NCI-H748 (cell line): ENCODE results near the gene EPS8L2.

Experiments
- DNase-seq: peaks from one replicate; lab custom pipeline; 2025; ENCODE audit not compliant: unreplicated experiment; lab: John Stamatoyannopoulos, UW

The EPS8L2 gene

DNA sequence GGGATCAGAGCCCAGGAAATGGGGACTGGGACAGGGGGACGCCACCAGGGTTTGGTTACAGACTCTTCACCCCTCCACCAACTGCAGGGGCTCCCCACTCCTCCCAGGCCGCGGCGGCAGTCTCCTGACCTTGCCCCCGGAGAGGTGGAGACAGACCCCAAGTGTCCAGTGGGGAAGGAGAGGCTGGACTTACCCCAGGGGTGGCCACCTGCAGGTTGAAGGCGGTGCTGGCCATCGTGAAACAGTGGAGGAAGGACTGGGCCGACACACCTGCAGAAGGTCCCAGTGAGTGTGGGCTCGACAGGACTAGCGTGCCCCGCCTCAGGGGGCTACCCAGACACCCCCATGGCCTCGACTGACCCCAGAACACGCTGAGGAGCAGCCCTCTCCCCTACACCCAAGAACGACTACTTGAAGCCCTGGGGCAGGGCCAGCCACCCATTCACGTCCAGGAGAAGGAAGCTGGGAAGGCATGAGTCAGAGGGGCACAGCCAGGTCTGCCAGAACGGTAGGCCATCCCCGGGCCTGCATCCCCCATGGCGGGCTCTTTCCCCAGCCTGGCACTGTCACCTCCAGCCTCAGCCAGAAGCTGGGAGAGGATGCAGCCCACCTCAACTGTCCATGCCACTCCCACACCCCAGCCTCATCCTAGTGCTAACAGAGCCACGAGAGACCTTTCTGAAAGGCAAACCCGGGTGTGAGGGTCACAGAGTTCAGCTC lies 69.0 kb downstream of the EPS8L2 start:
- DNase-seq, result no peak

DNA sequence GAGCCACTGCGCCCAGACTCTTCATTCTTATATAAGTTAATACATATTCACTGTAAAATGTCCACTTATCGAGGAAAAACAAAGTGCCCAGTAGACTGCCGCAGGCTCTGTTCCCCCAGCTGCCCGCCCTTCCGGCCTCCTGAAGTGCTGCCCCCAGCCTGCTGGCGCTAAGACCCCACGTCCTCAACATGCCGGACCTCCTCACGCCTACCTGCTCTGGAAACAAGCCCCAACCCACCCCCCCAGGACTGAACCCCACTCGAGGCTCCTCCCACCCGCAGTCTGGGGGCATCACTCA lies 70.2 kb downstream of the EPS8L2 start:
- no peak for DNase-seq

DNA sequence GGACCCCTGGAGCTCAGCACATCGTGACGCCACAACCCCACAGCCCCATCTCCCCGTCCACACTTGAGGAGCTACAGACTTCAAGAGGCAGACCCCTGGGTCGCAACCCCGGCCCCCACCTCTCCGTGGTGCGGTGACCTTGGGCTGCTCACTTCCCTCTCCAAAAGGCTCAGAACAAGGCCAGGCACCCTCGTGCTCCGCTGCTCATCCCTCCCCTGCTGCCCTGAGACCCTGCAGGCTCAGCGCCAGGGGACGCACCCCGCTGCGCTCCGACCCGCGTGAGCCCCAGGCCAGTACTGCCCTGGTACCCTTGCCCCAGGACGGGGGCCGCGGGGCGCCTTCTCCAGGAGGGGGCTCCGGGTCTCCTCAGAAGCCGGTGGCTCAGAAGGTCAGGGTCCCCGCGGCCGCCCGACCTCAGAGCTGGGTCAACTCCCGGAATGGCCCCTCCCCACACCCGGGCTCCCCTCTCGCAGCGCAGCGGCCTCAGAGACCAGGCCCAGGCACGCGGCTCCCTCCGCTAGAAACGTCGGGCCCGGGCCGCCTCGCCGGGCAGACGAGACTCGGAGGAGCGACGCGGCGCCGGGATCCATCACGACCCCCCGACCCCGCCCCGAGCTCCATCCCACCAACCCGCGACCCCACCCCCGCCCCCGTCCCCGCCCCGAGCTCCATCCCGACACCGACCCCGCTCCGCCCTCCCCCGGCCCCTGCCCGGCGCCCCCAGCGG lies 70.7 kb downstream of the EPS8L2 start:
- peak; percentile 67 for DNase-seq
